ENCODE results near the gene ADGRG7.

Gene ADGRG7

GRCh38 chr3:100725935-100726513, 116.6 kb downstream of the ADGRG7 start:
- H3K4me3 ChIP-seq (ENCODE audit: low read length), result no peak overlapping the region
- H3K9me3 ChIP-seq (ENCODE audit: low read length), result peaks cover 9% of the 10 kb centered on the region
- H3K36me3 ChIP-seq (ENCODE audit: insufficient read depth, low read length), result peaks cover 54% of the 10 kb centered on the region
- no peaks in the 10 kb centered on the region for H3K4me1 ChIP-seq (ENCODE audit: insufficient read depth, low read length)
- no peaks in the 10 kb centered on the region for H3K27me3 ChIP-seq (ENCODE audit: insufficient read depth, low read length)
- no peak overlapping the region for H2AFZ ChIP-seq (ENCODE audit: low read depth, low read length)

- H3K36me3 ChIP-seq (ENCODE audit: insufficient read depth, low read length), result peaks cover 49% of the 10 kb centered on the region
Measured at GRCh38 chr3:100726706-100727105, 117.3 kb downstream of the ADGRG7 start.

GRCh38 chr3:100730524-100730923, 121.1 kb downstream of the ADGRG7 start:
- H3K36me3 ChIP-seq (ENCODE audit: insufficient read depth, low read length), result peaks cover 53% of the 10 kb centered on the region
- no peaks in the 10 kb centered on the region for H3K27me3 ChIP-seq (ENCODE audit: insufficient read depth, low read length)
- H3K4me1 ChIP-seq (ENCODE audit: insufficient read depth, low read length), result no peaks in the 10 kb centered on the region
- no peak overlapping the region for H3K4me3 ChIP-seq (ENCODE audit: low read length)
- no peak overlapping the region for H2AFZ ChIP-seq (ENCODE audit: low read depth, low read length)
- no peaks in the 10 kb centered on the region for H3K9me3 ChIP-seq (ENCODE audit: low read length)

More at GRCh38 chr3:100726706-100727105, 117.3 kb downstream of the ADGRG7 start:
- H3K27me3 ChIP-seq (ENCODE audit: insufficient read depth, low read length), result no peaks in the 10 kb centered on the region
- H3K9me3 ChIP-seq (ENCODE audit: low read length), result peaks cover 3% of the 10 kb centered on the region
- H3K4me1 ChIP-seq (ENCODE audit: insufficient read depth, low read length), result no peaks in the 10 kb centered on the region
- H3K4me3 ChIP-seq (ENCODE audit: low read length), result no peak overlapping the region
- no peak overlapping the region for H2AFZ ChIP-seq (ENCODE audit: low read depth, low read length)

- Histone ChIP-seq H3K9me3 (ENCODE audit: low read length) (no peaks in the 10 kb centered on the region), H3K4me1 (ENCODE audit: insufficient read depth, low read length) (no peaks in the 10 kb centered on the region), H3K27me3 (ENCODE audit: insufficient read depth, low read length) (no peaks in the 10 kb centered on the region), H3K36me3 (ENCODE audit: insufficient read depth, low read length) (peaks cover 58% of the 10 kb centered on the region), H2AFZ (ENCODE audit: low read depth, low read length) (no peak overlapping the region), H3K4me3 (ENCODE audit: low read length) (no peak overlapping the region)
Measured at GRCh38 chr3:100732435-100732834, 123.0 kb downstream of the ADGRG7 start.

GRCh38 chr3:100737334-100737733, 127.9 kb downstream of the ADGRG7 start:
- no peak overlapping the region for H2AFZ ChIP-seq (ENCODE audit: low read depth, low read length)
- no peaks in the 10 kb centered on the region for H3K4me1 ChIP-seq (ENCODE audit: insufficient read depth, low read length)
- H3K27me3 ChIP-seq (ENCODE audit: insufficient read depth, low read length), result no peaks in the 10 kb centered on the region
- H3K4me3 ChIP-seq (ENCODE audit: low read length), result no peak overlapping the region
- H3K9me3 ChIP-seq (ENCODE audit: low read length), result no peaks in the 10 kb centered on the region
- H3K36me3 ChIP-seq (ENCODE audit: insufficient read depth, low read length), result peaks cover 77% of the 10 kb centered on the region

- Histone ChIP-seq H3K9me3 (ENCODE audit: low read length) (no peaks in the 10 kb centered on the region), H3K4me1 (ENCODE audit: insufficient read depth, low read length) (no peaks in the 10 kb centered on the region), H3K4me3 (ENCODE audit: low read length) (no peak overlapping the region), H2AFZ (ENCODE audit: low read depth, low read length) (no peak overlapping the region), H3K36me3 (ENCODE audit: insufficient read depth, low read length) (peaks cover 83% of the 10 kb centered on the region), H3K27me3 (ENCODE audit: insufficient read depth, low read length) (no peaks in the 10 kb centered on the region)
Measured at GRCh38 chr3:100740207-100740606, 130.8 kb downstream of the ADGRG7 start.

- no peaks in the 10 kb centered on the region for H3K4me1 ChIP-seq (ENCODE audit: insufficient read depth, low read length)
- H2AFZ ChIP-seq (ENCODE audit: low read depth, low read length), result no peak overlapping the region
- no peaks in the 10 kb centered on the region for H3K27me3 ChIP-seq (ENCODE audit: insufficient read depth, low read length)
- H3K4me3 ChIP-seq (ENCODE audit: low read length), result no peak overlapping the region
- H3K36me3 ChIP-seq (ENCODE audit: insufficient read depth, low read length), result peaks cover 84% of the 10 kb centered on the region
- H3K9me3 ChIP-seq (ENCODE audit: low read length), result no peaks in the 10 kb centered on the region
Measured at GRCh38 chr3:100743535-100743934, 134.1 kb downstream of the ADGRG7 start.

- Histone ChIP-seq H3K27me3 (ENCODE audit: insufficient read depth, low read length) (no peaks in the 10 kb centered on the region), H3K9me3 (ENCODE audit: low read length) (no peaks in the 10 kb centered on the region), H2AFZ (ENCODE audit: low read depth, low read length) (no peak overlapping the region), H3K36me3 (ENCODE audit: insufficient read depth, low read length) (peaks cover 84% of the 10 kb centered on the region), H3K4me1 (ENCODE audit: insufficient read depth, low read length) (no peaks in the 10 kb centered on the region), H3K4me3 (ENCODE audit: low read length) (no peak overlapping the region)
Measured at GRCh38 chr3:100744671-100745070, 135.3 kb downstream of the ADGRG7 start.

Data from neuron (in vitro differentiated cells).